GM18951 (cell line): ENCODE results near the gene MAPK8.
"Not testable (repeated sequence)": the region's sequence is repeated elsewhere in the genome, so short reads cannot be mapped to it uniquely, and the experiment has no call there.

Source experiments
- POLR2A ChIP-seq: IDR thresholded peaks from 4 replicates; pipeline ENCODE4 v1.6.1; 2011; ENCODE audit warnings: mild to moderate bottlenecking; ENCODE audit not compliant: insufficient read length, insufficient read depth; ENCODE audit errors: extremely low read depth
- in situ Hi-C: fragments of 300-500 bp; cut with MboI; formaldehyde crosslinking; loops from one replicate; pipeline ENCODE4 v1.12.0; 2022; ENCODE audit warnings: low sequenced_read_pairs, mixed read lengths, inconsistent platforms; ENCODE audit not compliant: unreplicated experiment

MAPK8 gene

GRCh38 chr10:48332166-48332870 lies 25.8 kb downstream of the MAPK8 start:
- no peak for TF ChIP-seq POLR2A
- in situ Hi-C loops, result no loop called here

DNA sequence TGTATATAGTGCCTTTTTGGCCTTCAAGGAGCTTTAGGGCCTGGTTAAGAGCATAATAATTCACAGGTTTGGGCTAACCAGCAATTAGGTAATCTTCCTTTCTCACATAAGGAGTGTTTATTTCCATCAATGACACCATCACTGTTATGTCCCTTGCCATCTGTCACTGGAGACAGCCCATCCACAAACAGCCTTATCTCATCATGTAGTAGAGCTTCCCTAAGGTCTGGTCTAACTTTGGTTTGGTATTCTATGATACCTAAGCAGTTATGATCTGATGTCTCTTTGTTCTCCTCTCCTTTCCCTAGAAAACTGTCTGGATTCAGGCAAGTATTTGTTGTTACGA lies 26.4 kb downstream of the MAPK8 start:
- in situ Hi-C loops, result no loop called here
- TF ChIP-seq POLR2A, result no peak

DNA sequence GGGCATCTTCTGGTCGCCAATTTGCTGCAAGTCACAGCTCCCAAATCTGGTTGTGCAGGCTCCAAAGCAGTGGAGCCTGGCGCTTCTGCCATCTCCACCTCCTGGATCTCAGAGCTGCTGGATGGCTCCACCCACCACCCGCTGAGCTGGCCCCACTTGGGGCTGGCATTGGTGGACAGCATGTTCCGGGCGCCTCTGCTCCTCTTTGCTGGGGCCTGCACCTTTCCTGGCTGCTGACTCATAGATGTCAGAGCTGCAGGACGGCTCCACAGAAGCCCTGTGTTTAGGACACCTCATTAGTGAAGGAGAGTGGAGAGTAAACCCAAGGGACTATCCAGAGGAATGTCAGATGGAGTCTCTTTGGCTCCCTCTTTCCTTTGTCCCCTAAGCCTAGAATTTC lies 27.4 kb downstream of the MAPK8 start:
- in situ Hi-C loops, result no loop called here
- TF ChIP-seq POLR2A, result no peak

DNA sequence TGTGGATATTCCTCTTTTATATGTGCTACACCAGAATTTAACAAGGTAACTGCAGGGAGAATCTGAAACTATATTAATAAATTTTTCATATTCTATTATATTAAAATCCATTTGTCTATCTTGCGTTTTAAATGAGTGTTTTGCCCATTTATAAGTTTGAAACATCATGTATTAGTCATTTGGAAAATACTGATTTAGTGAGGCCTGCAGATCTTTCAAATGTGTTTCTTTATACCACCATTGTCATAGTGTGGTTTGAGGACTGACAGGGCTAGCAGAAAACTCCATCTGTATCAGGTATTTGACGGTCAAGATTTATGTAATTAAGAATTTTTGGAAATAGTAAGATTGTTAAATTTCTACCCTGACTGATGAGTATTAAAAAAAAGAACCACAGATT lies 29.3 kb downstream of the MAPK8 start:
- no peak for TF ChIP-seq POLR2A
- in situ Hi-C loops, result no loop called here

DNA sequence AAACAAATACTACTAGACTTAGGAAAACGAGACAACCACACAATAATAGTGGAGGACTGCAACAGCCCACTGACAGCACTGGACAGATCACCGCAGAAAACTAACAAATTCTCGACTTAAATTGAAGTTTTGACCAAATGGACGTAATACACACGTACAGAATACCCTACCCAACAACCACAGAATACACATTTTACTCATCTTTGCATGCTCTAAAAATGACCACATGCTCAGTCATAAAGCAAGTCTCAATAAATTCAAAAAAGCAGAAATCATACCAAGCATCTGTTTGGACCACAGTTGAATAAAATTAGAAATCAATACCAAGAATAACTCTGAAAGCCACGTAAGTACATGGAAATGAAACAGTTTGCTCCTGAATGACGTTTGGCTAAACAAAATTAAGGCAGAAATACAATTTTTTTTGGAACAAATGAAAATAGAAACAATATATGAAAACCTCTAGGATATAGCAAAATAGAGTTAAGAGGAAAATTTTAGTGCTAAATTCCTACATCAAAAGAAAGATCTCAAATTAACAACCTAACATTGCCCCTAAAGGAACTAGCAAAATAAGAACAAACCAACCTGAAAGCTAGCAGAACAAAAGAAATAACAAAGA lies 30.6 kb downstream of the MAPK8 start:
- in situ Hi-C loops, result no loop called here

DNA sequence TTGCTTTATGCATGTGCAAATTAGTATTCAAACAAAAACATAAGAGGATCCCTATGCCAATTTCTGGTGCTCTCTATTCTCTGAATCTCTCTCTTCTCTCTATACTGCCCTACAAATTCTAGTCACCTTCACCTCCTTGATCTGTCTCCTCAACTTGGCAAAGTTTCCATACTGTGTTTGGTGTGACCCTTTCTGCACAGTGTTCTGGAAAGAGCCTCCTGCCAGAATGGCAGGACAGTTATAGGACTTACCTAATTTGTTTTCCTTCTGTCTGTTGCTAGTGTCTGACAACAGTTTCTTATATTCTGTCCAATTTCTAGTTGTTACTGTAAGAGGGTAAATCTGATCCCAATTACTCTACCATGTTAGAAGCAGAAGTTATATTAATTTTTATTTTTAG lies 34.3 kb downstream of the MAPK8 start:
- in situ Hi-C loops, result no loop called here
- TF ChIP-seq POLR2A, result no peak

More for the DNA sequence above, 30.6 kb downstream of the MAPK8 start:
- TF ChIP-seq POLR2A, result no peak

DNA sequence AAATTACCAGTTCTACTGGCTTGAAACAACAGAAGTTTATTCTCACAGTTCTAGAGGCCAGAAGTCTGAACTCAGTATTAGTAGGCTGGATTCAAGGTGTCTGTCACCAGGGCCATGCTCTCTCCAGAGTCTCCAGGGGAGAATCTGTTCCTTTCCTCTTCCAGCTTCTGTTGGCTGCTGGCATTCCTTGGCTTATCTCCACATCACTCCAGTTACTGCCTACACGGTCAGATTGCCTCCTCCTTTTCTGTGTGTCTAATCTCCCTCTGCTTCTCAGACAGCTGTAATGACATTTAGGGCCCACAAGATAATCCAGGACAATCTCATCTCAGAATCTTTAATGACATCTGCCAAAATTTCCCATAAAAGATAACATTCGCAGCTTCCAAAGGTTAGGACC lies 36.6 kb downstream of the MAPK8 start:
- in situ Hi-C loops, result no loop called here
- no peak for TF ChIP-seq POLR2A

GRCh38 chr10:48343921-48344598 lies 37.6 kb downstream of the MAPK8 start:
- in situ Hi-C loops, result no loop called here
- no peak for TF ChIP-seq POLR2A

GRCh38 chr10:48346248-48346647 lies 39.8 kb downstream of the MAPK8 start:
- in situ Hi-C loops, result not testable (repeated sequence)

DNA sequence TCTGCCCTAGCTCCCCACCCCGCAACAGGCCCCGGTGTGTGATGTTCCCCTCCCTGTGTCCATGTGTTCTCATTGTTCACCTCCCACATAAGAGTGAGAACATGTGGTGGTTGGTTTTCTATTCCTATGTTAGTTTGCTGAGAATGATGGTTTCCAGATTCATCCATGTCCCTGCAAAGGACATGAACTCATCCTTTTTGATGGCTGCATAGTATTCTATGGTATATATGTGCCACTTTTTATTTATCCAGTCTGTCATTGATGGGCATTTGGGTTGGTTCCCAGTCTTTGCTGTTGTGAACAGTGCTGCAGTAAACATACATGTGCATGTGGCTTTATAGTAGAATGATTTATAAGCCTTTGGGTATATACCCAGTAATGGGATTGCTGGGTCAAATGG lies 41.1 kb downstream of the MAPK8 start:
- in situ Hi-C loops, result not testable (repeated sequence)

GRCh38 chr10:48347943-48348342 lies 41.5 kb downstream of the MAPK8 start:
- in situ Hi-C loops, result not testable (repeated sequence)

DNA sequence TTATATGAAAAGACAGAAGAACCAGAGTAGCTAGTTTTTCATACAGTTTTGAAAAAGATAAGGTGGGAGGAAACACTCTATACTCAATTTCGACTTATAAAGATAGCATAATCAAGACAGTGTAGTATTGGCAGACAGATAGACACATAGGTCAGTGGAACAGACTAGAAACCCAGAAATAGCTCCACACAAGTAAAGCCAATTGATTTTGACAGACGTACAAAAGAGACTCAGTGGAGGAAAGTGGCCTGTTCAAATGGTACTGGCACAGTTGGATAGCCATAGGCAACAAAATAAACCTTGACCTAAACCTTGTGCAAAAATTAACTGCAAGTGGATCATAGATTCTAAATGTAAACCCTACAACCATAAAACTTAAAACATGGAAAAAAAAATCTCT lies 46.8 kb downstream of the MAPK8 start:
- in situ Hi-C loops, result no loop called here
- no peak for TF ChIP-seq POLR2A

DNA sequence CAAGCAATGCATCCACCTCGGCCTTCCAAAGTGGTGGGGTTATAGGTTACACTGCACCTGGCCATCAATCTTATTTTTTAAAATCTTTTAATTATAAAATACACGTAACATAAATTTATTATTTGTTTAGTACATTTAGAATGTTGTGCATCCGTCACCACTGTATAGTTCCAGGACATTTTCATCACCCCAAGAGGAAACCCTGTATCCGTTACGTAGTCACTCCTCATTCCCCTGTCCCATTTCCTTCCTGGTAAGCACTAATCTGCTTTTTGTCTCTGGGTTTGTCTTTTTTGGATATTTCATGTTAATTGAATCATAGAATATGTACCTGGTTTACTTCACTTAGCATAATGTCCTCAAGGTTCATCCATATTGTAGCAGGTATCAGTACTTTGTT lies 51.2 kb downstream of the MAPK8 start:
- in situ Hi-C loops, result no loop called here
- TF ChIP-seq POLR2A, result no peak

DNA sequence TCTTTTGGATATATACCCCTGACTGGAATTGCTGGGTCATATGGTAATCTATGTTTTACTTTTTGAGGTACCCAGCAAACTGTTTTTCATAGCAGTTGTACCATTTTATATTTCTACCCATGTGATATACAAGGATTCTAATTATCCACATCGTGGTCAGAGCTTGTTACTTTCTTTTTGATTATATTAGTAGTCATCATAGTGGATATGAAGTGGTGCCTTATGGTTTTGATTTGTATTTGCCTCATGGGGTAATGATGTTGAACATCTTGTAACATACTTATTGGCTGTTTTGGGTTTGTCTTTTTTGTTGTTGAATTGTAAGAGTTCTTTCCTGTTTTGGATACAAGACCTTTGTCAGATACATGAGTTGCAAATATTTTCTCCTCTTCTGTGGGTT lies 51.7 kb downstream of the MAPK8 start:
- no peak for TF ChIP-seq POLR2A
- in situ Hi-C loops, result no loop called here
